Measurements from ENCODE around the gene LRRC4C. TPM values are rescaled to one million over a fixed set of nuclear protein-coding genes. Genes with fewer than 3 reads are reported as not detected.

LRRC4C gene
- total RNA-seq, 1 donor from 2014 or later, result 2.2 TPM

- intact Hi-C loops (cut with DNase I), result no loop called here
- no peak for ATAC-seq
Observed at GRCh38 chr11:41273908-41274307, 185.5 kb downstream of the LRRC4C start.

GRCh38 chr11:41267451-41267850 is 192.0 kb downstream of the LRRC4C start:
- H3K27ac ChIP-seq, result no peak overlapping the region
- H3K27me3 ChIP-seq, result no peaks in the 10 kb centered on the region
- H3K9me3 ChIP-seq, result no peaks in the 10 kb centered on the region
- intact Hi-C loops (cut with DNase I), result no loop called here
- H3K4me3 ChIP-seq, result no peak overlapping the region
- H3K4me1 ChIP-seq, result no peaks in the 10 kb centered on the region
- H3K36me3 ChIP-seq, result no peaks in the 10 kb centered on the region
- ATAC-seq (no peak), DNase-seq (no peak)
- TF ChIP-seq CTCF (IDR thresholded peaks at IDR 0.05), result no peak

More at GRCh38 chr11:41273908-41274307, 185.5 kb downstream of the LRRC4C start:
- H3K4me3 ChIP-seq, result no peak overlapping the region
- H3K4me1 ChIP-seq, result no peaks in the 10 kb centered on the region
- H3K27me3 ChIP-seq, result no peaks in the 10 kb centered on the region
- H3K9me3 ChIP-seq, result no peaks in the 10 kb centered on the region
- no peaks in the 10 kb centered on the region for H3K36me3 ChIP-seq
- no peak for TF ChIP-seq CTCF (IDR thresholded peaks at IDR 0.05)
- H3K27ac ChIP-seq, result no peak overlapping the region
- DNase-seq, result no peak

- no peak for TF ChIP-seq CTCF (IDR thresholded peaks at IDR 0.05)
- intact Hi-C loops (cut with DNase I), result no loop called here
- H3K9me3 ChIP-seq, result no peaks in the 10 kb centered on the region
- no peaks in the 10 kb centered on the region for H3K36me3 ChIP-seq
- ATAC-seq (no peak), DNase-seq (no peak)
- no peak overlapping the region for H3K4me3 ChIP-seq
- no peaks in the 10 kb centered on the region for H3K27me3 ChIP-seq
- no peak overlapping the region for H3K27ac ChIP-seq
- no peaks in the 10 kb centered on the region for H3K4me1 ChIP-seq
Observed at GRCh38 chr11:41256041-41256440, 203.4 kb downstream of the LRRC4C start.

- Histone ChIP-seq H3K27me3 (no peaks in the 10 kb centered on the region), H3K27ac (no peak overlapping the region), H3K9me3 (no peaks in the 10 kb centered on the region), H3K4me1 (no peaks in the 10 kb centered on the region), H3K4me3 (no peak overlapping the region), H3K36me3 (no peaks in the 10 kb centered on the region)
- ATAC-seq, result no peak
- no peak for DNase-seq
- no peak for TF ChIP-seq CTCF (IDR thresholded peaks at IDR 0.05)
- intact Hi-C loops (cut with DNase I), result no loop called here
Observed at GRCh38 chr11:41254966-41255365, 204.5 kb downstream of the LRRC4C start.

GRCh38 chr11:41250408-41250935 is 209.0 kb downstream of the LRRC4C start:
- no peaks in the 10 kb centered on the region for H3K27me3 ChIP-seq
- intact Hi-C loops (cut with DNase I), result no loop called here
- no peaks in the 10 kb centered on the region for H3K4me1 ChIP-seq
- DNase-seq (no peak), ATAC-seq (no peak)
- TF ChIP-seq CTCF (IDR thresholded peaks at IDR 0.05), result no peak
- H3K9me3 ChIP-seq, result no peaks in the 10 kb centered on the region
- H3K36me3 ChIP-seq, result no peaks in the 10 kb centered on the region
- H3K4me3 ChIP-seq, result no peak overlapping the region
- H3K27ac ChIP-seq, result no peak overlapping the region

- intact Hi-C loops (cut with DNase I), result no loop called here
- Histone ChIP-seq H3K4me1 (no peaks in the 10 kb centered on the region), H3K27me3 (no peaks in the 10 kb centered on the region), H3K36me3 (no peaks in the 10 kb centered on the region), H3K9me3 (no peaks in the 10 kb centered on the region), H3K27ac (no peak overlapping the region), H3K4me3 (no peak overlapping the region)
- DNase-seq (no peak), ATAC-seq (no peak)
- no peak for TF ChIP-seq CTCF (IDR thresholded peaks at IDR 0.05)
Observed at GRCh38 chr11:41247621-41248020, 211.8 kb downstream of the LRRC4C start.

All from upper lobe of right lung (tissue), 1 donor.